ENCODE results near the gene SHLD2.
"Not testable (repeated sequence)": the region's sequence is repeated elsewhere in the genome, so short reads cannot be mapped to it uniquely, and the experiment has no call there.

SHLD2 gene

GRCh38 chr10:87137478-87137877 lies 42.5 kb downstream of the SHLD2 start:
- DNase-seq (ENCODE audit: low read depth in 2 of 3, low spot score in 1 of 3): not testable (repeated sequence)

- DNase-seq (ENCODE audit: low read depth in 2 of 3, low spot score in 1 of 3): not testable (repeated sequence)
Observed at GRCh38 chr10:87142230-87143108, 47.5 kb downstream of the SHLD2 start.

- not testable (repeated sequence) for DNase-seq (ENCODE audit: low read depth in 2 of 3, low spot score in 1 of 3)
Observed at GRCh38 chr10:87143109-87143418, 48.1 kb downstream of the SHLD2 start.

- DNase-seq (ENCODE audit: low read depth in 2 of 3, low spot score in 1 of 3): not testable (repeated sequence)
Observed at GRCh38 chr10:87145598-87145997, 50.6 kb downstream of the SHLD2 start.

GRCh38 chr10:87149020-87149609 lies 54.1 kb downstream of the SHLD2 start:
- not testable (repeated sequence) for DNase-seq (ENCODE audit: low read depth in 2 of 3, low spot score in 1 of 3)

- not testable (repeated sequence) for DNase-seq (ENCODE audit: low read depth in 2 of 3, low spot score in 1 of 3)
Observed at GRCh38 chr10:87151516-87151915, 56.5 kb downstream of the SHLD2 start.

GRCh38 chr10:87156841-87157240 lies 61.8 kb downstream of the SHLD2 start:
- DNase-seq (ENCODE audit: low read depth in 2 of 3, low spot score in 1 of 3): not testable (repeated sequence)

- not testable (repeated sequence) for DNase-seq (ENCODE audit: low read depth in 2 of 3, low spot score in 1 of 3)
Observed at GRCh38 chr10:87157821-87158220, 62.8 kb downstream of the SHLD2 start.

GRCh38 chr10:87162703-87163293 lies 67.8 kb downstream of the SHLD2 start:
- DNase-seq (ENCODE audit: low read depth in 2 of 3, low spot score in 1 of 3): not testable (repeated sequence)

- not testable (repeated sequence) for DNase-seq (ENCODE audit: low read depth in 2 of 3, low spot score in 1 of 3)
Observed at GRCh38 chr10:87163414-87163813, 68.4 kb downstream of the SHLD2 start.

- not testable (repeated sequence) for DNase-seq (ENCODE audit: low read depth in 2 of 3, low spot score in 1 of 3)
Observed at GRCh38 chr10:87169857-87170256, 74.9 kb downstream of the SHLD2 start.

GRCh38 chr10:87170705-87171104 lies 75.7 kb downstream of the SHLD2 start:
- DNase-seq (ENCODE audit: low read depth in 2 of 3, low spot score in 1 of 3): not testable (repeated sequence)

- DNase-seq (ENCODE audit: low read depth in 2 of 3, low spot score in 1 of 3): not testable (repeated sequence)
Observed at GRCh38 chr10:87171670-87172069, 76.7 kb downstream of the SHLD2 start.

- DNase-seq (ENCODE audit: low read depth in 2 of 3, low spot score in 1 of 3): not testable (repeated sequence)
Observed at GRCh38 chr10:87172178-87172577, 77.2 kb downstream of the SHLD2 start.

- DNase-seq (ENCODE audit: low read depth in 2 of 3, low spot score in 1 of 3): not testable (repeated sequence)
Observed at GRCh38 chr10:87177587-87177986, 82.6 kb downstream of the SHLD2 start.

- not testable (repeated sequence) for DNase-seq (ENCODE audit: low read depth in 2 of 3, low spot score in 1 of 3)
Observed at GRCh38 chr10:87184421-87184820, 89.4 kb downstream of the SHLD2 start.

- DNase-seq (ENCODE audit: low read depth in 2 of 3, low spot score in 1 of 3): not testable (repeated sequence)
Observed at GRCh38 chr10:87186016-87186415, 91.0 kb downstream of the SHLD2 start.

- not testable (repeated sequence) for DNase-seq (ENCODE audit: low read depth in 2 of 3, low spot score in 1 of 3)
Observed at GRCh38 chr10:87187573-87187972, 92.6 kb downstream of the SHLD2 start.

- not testable (repeated sequence) for DNase-seq (ENCODE audit: low read depth in 2 of 3, low spot score in 1 of 3)
Observed at GRCh38 chr10:87191841-87192240, 96.8 kb downstream of the SHLD2 start.

- DNase-seq (ENCODE audit: low read depth in 2 of 3, low spot score in 1 of 3): peak in 1 of 3 donors; percentile 20
Observed at GRCh38 chr10:87200924-87201323, 105.9 kb downstream of the SHLD2 start.

GRCh38 chr10:87204801-87205200 lies 109.8 kb downstream of the SHLD2 start:
- DNase-seq (ENCODE audit: low read depth in 2 of 3, low spot score in 1 of 3): not testable (repeated sequence)

- DNase-seq (ENCODE audit: low read depth in 2 of 3, low spot score in 1 of 3): not testable (repeated sequence)
Observed at GRCh38 chr10:87206922-87207321, 111.9 kb downstream of the SHLD2 start.

Data from stimulated activated CD4-positive, alpha-beta T cell treated with anti-CD3 and anti-CD28 coated beads, Interleukin-12 subunit alpha, Interleukin-12 subunit beta, amount 100 ng/mL, for 48 hours (primary cell).